ENCODE data around the gene SETD2. TPM values are rescaled to one million over a fixed set of nuclear protein-coding genes. Genes with fewer than 3 reads are reported as not detected.

The SETD2 gene
- total and polyA plus RNA-seq, 2 donors from 2014 or later, result 10.5 to 49.9 TPM

- Histone ChIP-seq H3K27ac (ENCODE audit: low read depth in 2 of 2, low read length in 2 of 2) (peak overlapping the region; percentile 59 to 75), H3K9ac (ENCODE audit: low read length in 3 of 3) (peak overlapping the region in 1 of 3 donors; percentile 35), H3K36me3 (ENCODE audit: control insufficient read depth in 2 of 3, insufficient read depth in 3 of 3, low read length in 3 of 3) (peaks cover 0 to 5% (median 2%) of the 10 kb centered on the region in 3 donors), H3K27me3 (ENCODE audit: control insufficient read depth, insufficient read depth, low read length) (no peaks in the 10 kb centered on the region), H3K4me1 (ENCODE audit: control insufficient read depth in 2 of 3, insufficient read depth in 2 of 3, low read depth in 1 of 3, low read length in 3 of 3) (peaks cover 0 to 50% (median 42%) of the 10 kb centered on the region in 3 donors), H3K9me3 (ENCODE audit: control insufficient read depth in 2 of 3, insufficient read depth in 1 of 3, low read length in 3 of 3) (no peaks in the 10 kb centered on the region), H3K4me3 (ENCODE audit: low read length in 3 of 3) (no peak overlapping the region)
- no peak for TF ChIP-seq CTCF (IDR thresholded peaks at IDR 0.05; ENCODE audit: borderline replicate concordance, extremely low read depth, insufficient read depth)
- DNase-seq (peak in 1 of 5 donors; percentile 26), FAIRE-seq (no peak)
- intact Hi-C loops (cut with DNase I), result no loop called here
These were observed 192.8 kb downstream of the SETD2 start for GRCh38 chr3:46971151-46971550.

- H3K4me1 ChIP-seq (ENCODE audit: control insufficient read depth in 2 of 3, insufficient read depth in 2 of 3, low read depth in 1 of 3, low read length in 3 of 3), result peaks cover 0 to 55% (median 46%) of the 10 kb centered on the region in 3 donors
- DNase-seq (peak in 2 of 5 donors; percentile 55 to 59), FAIRE-seq (peak; percentile 92)
- intact Hi-C loops (cut with DNase I), result no loop called here
- no peaks in the 10 kb centered on the region for H3K9me3 ChIP-seq (ENCODE audit: control insufficient read depth in 2 of 3, insufficient read depth in 1 of 3, low read length in 3 of 3)
- TF ChIP-seq CTCF (IDR thresholded peaks at IDR 0.05; ENCODE audit: borderline replicate concordance, extremely low read depth, insufficient read depth), result no peak
- peaks cover 2 to 5% (median 2%) of the 10 kb centered on the region in 3 donors for H3K36me3 ChIP-seq (ENCODE audit: control insufficient read depth in 2 of 3, insufficient read depth in 3 of 3, low read length in 3 of 3)
- H3K27me3 ChIP-seq (ENCODE audit: control insufficient read depth, insufficient read depth, low read length), result no peaks in the 10 kb centered on the region
- peak overlapping the region; percentile 59 to 75 for H3K27ac ChIP-seq (ENCODE audit: low read depth in 2 of 2, low read length in 2 of 2)
- no peak overlapping the region for H3K4me3 ChIP-seq (ENCODE audit: low read length in 3 of 3)
- peak overlapping the region in 1 of 3 donors; percentile 42 for H3K9ac ChIP-seq (ENCODE audit: low read length in 3 of 3)
These were observed 193.4 kb downstream of the SETD2 start for GRCh38 chr3:46970391-46971091.

GRCh38 chr3:46968783-46969428 lies 195.0 kb downstream of the SETD2 start:
- FAIRE-seq, result no peak
- no peak for TF ChIP-seq CTCF (IDR thresholded peaks at IDR 0.05; ENCODE audit: borderline replicate concordance, extremely low read depth, insufficient read depth)
- Histone ChIP-seq H3K27ac (ENCODE audit: low read depth in 2 of 2, low read length in 2 of 2) (peak overlapping the region; percentile 61 to 72), H3K27me3 (ENCODE audit: control insufficient read depth, insufficient read depth, low read length) (no peaks in the 10 kb centered on the region), H3K4me3 (ENCODE audit: low read length in 3 of 3) (no peak overlapping the region), H3K9ac (ENCODE audit: low read length in 3 of 3) (peak overlapping the region in 1 of 3 donors; percentile 13), H3K36me3 (ENCODE audit: control insufficient read depth in 2 of 3, insufficient read depth in 3 of 3, low read length in 3 of 3) (peaks cover 0 to 2% (median 2%) of the 10 kb centered on the region in 3 donors), H3K9me3 (ENCODE audit: control insufficient read depth in 2 of 3, insufficient read depth in 1 of 3, low read length in 3 of 3) (no peaks in the 10 kb centered on the region), H3K4me1 (ENCODE audit: control insufficient read depth in 2 of 3, insufficient read depth in 2 of 3, low read depth in 1 of 3, low read length in 3 of 3) (peaks cover 0 to 51% (median 46%) of the 10 kb centered on the region in 3 donors)
- intact Hi-C loops (cut with DNase I), result no loop called here
- peak in 1 of 5 donors; percentile 53 for DNase-seq

Data from kidney (tissue), 14 donors.